ENCODE data around the gene BICC1. TPM values are rescaled to one million over a fixed set of nuclear protein-coding genes. Genes with fewer than 3 reads are reported as not detected.

The BICC1 gene
- total and polyA plus RNA-seq, 2 of the 13 experiments (the other 11 are each of a cell fraction or from before 2014, with no cell fraction given) = 0.18 to 1.5 TPM

GRCh38 chr10:58557714-58558113, 45.0 kb downstream of the BICC1 start (continued):
- no peak for TF ChIP-seq ZNF598 (CRISPR knock-in tag; IDR thresholded peaks at IDR 0.05; ENCODE audit: borderline replicate concordance)

- no peak overlapping the region for H2AFZ ChIP-seq (ENCODE audit: low read length)
- H3K4me3 ChIP-seq (replicated peaks in 1 of 3; ENCODE audit: insufficient read depth in 1 of 3, low read depth in 2 of 3, low read length in 3 of 3) = no peak overlapping the region
- no peak overlapping the region for H3K9ac ChIP-seq (ENCODE audit: insufficient read depth, low read depth, low read length)
- CTCF ChIA-PET (ENCODE audit: low intra/inter-chr PET ratio, low total read pairs) = no interaction called here
- intact Hi-C loops (cut with micrococcal nuclease; ENCODE audit: unreplicated experiment) (no loop called here), in situ Hi-C loops (cut with HindIII; ENCODE audit: extremely low pct_ligation_motif_present, low pct_unique_long_range_greater_than_20kb) (no loop called here)
- no peaks in the 10 kb centered on the region for H3K27me3 ChIP-seq (ENCODE audit: control insufficient read depth in 1 of 2, insufficient read depth in 2 of 2, low read length in 2 of 2)
- H3K36me3 ChIP-seq (replicated peaks in 1 of 2; ENCODE audit: control insufficient read depth in 1 of 2, insufficient read depth in 2 of 2, low read length in 2 of 2) = no peaks in the 10 kb centered on the region
- H3K4me1 ChIP-seq (ENCODE audit: insufficient read depth, low read length) = peaks cover 31% of the 10 kb centered on the region
- H3K4me2 ChIP-seq (ENCODE audit: low read depth, low read length) = no peak overlapping the region
- TF ChIP-seq ATF3 (CRISPR knock-in tag; IDR thresholded peaks at IDR 0.05) = no peak
- 88% methylated on average over 2 of the region's 2 CpGs for WGBS (ENCODE audit: low lambda C conversion rate)
- H3K27ac ChIP-seq (ENCODE audit: extremely low read length, insufficient read depth, low read length) = no peak overlapping the region
- DNase-seq (ENCODE audit: low spot score) = no peak
- no peaks in the 10 kb centered on the region for H3K79me2 ChIP-seq (ENCODE audit: insufficient read depth, low read length)
- H3K9me3 ChIP-seq (ENCODE audit: low read length) = peaks cover 28% of the 10 kb centered on the region; the same call in 1 of the 2 replicates
- POLR2A ChIA-PET = no interaction called here
- H4K20me1 ChIP-seq (ENCODE audit: insufficient read depth, low read length) = no peaks in the 10 kb centered on the region
- FAIRE-seq = no peak
- BruUV-seq (replicated peaks) = no TSS peak
- no peak for ATAC-seq
Observed at GRCh38 chr10:58560068-58560467, 47.4 kb downstream of the BICC1 start.

GRCh38 chr10:58565271-58565670, 52.6 kb downstream of the BICC1 start:
- Histone ChIP-seq H3K79me2 (ENCODE audit: insufficient read depth, low read length) (no peaks in the 10 kb centered on the region), H3K27me3 (ENCODE audit: control insufficient read depth in 1 of 2, insufficient read depth in 2 of 2, low read length in 2 of 2) (no peaks in the 10 kb centered on the region), H2AFZ (ENCODE audit: low read length) (no peak overlapping the region), H4K20me1 (ENCODE audit: insufficient read depth, low read length) (no peaks in the 10 kb centered on the region), H3K9ac (ENCODE audit: insufficient read depth, low read depth, low read length) (no peak overlapping the region), H3K27ac (ENCODE audit: extremely low read length, insufficient read depth, low read length) (no peak overlapping the region), H3K36me3 (replicated peaks in 1 of 2; ENCODE audit: control insufficient read depth in 1 of 2, insufficient read depth in 2 of 2, low read length in 2 of 2) (no peaks in the 10 kb centered on the region), H3K4me2 (ENCODE audit: low read depth, low read length) (no peak overlapping the region), H3K9me3 (ENCODE audit: low read length) (peaks cover 16% of the 10 kb centered on the region; the same call in 1 of the 2 replicates), H3K4me1 (ENCODE audit: insufficient read depth, low read length) (peaks cover 7% of the 10 kb centered on the region; the same call in 1 of the 2 replicates), H3K4me3 (replicated peaks in 1 of 3; ENCODE audit: insufficient read depth in 1 of 3, low read depth in 2 of 3, low read length in 3 of 3) (no peak overlapping the region)
- in situ Hi-C loops (cut with HindIII; ENCODE audit: extremely low pct_ligation_motif_present, low pct_unique_long_range_greater_than_20kb) (no loop called here), intact Hi-C loops (cut with micrococcal nuclease; ENCODE audit: unreplicated experiment) (no loop called here)
- ChIA-PET CTCF (ENCODE audit: low intra/inter-chr PET ratio, low total read pairs) (no interaction called here), POLR2A (no interaction called here)
- 87% methylated on average over 2 of the region's 2 CpGs for WGBS (ENCODE audit: low lambda C conversion rate)
- no peak for DNase-seq (ENCODE audit: low spot score)
- TF ChIP-seq ZNF839 (CRISPR knock-in tag; IDR thresholded peaks at IDR 0.05; ENCODE audit: borderline replicate concordance) = no peak
- no peak for TF ChIP-seq MYPOP (CRISPR knock-in tag; IDR thresholded peaks at IDR 0.05)
- no peak for TF ChIP-seq SIX4 (CRISPR knock-in tag; IDR thresholded peaks at IDR 0.05)
- TF ChIP-seq SRSF1 (optimal IDR thresholded peaks at IDR 0.05; ENCODE audit: low read depth, low read length) = no peak
- no peak for TF ChIP-seq ZNF607 (CRISPR knock-in tag; IDR thresholded peaks at IDR 0.05; ENCODE audit: borderline replicate concordance)
- no peak for TF ChIP-seq TBX3 (IDR thresholded peaks at IDR 0.05; ENCODE audit: borderline replicate concordance)
- no peak for TF ChIP-seq ZNF282 (IDR thresholded peaks at IDR 0.05; ENCODE audit: partially characterized antibody)
- no peak for TF ChIP-seq TAF15 (IDR thresholded peaks at IDR 0.05; ENCODE audit: low read depth, low read length, poor library complexity, severe bottlenecking)
- TF ChIP-seq ZNF225 (CRISPR knock-in tag; IDR thresholded peaks at IDR 0.05) = no peak
- ATAC-seq = no peak
- FAIRE-seq = no peak
- no TSS peak for BruUV-seq (replicated peaks)
